Neutrophil (primary cell): ENCODE results near the gene ANKS4B.

Experiments used
- H3K27ac ChIP-seq: fragments of 200-600 bp; sonication (generic); 2 replicates; pipeline ENCODE4 v1.5.1; 2016; ENCODE audit warnings: mild to moderate bottlenecking, moderate library complexity
- H3K27me3 ChIP-seq: fragments of 200-600 bp; sonication (generic); 2 replicates; pipeline ENCODE4 v1.6.0; 2016; ENCODE audit warnings: mild to moderate bottlenecking
- H3K36me3 ChIP-seq: fragments of 200-600 bp; sonication (generic); 2 replicates; pipeline ENCODE4 v1.5.1; 2017
- H3K4me1 ChIP-seq, 2 experiments: fragments of 200-600 bp in 1 of 2; sonication (generic) in 1 of 2; 1 replicate in 1 of 2; 2 replicates in 1 of 2; pipeline versions ENCODE4 v1.5.1 to v1.6.1; 2013 to 2016; ENCODE audit warnings: low read depth in 1 of 2, low read length in 1 of 2, mild to moderate bottlenecking in 1 of 2, moderate library complexity in 1 of 2; ENCODE audit not compliant: control insufficient read depth in 1 of 2, insufficient read depth in 1 of 2
- H3K4me3 ChIP-seq, 2 experiments: fragments of 200-600 bp in 1 of 2; sonication (generic) in 1 of 2; 1 replicate in 1 of 2; 2 replicates in 1 of 2; pipeline ENCODE4 v1.5.1; 2013 to 2016; ENCODE audit warnings: low read depth in 1 of 2, low read length in 1 of 2, mild to moderate bottlenecking in 1 of 2, moderate library complexity in 1 of 2
- H3K9me3 ChIP-seq: fragments of 200-600 bp; sonication (generic); 2 replicates; pipeline ENCODE4 v1.5.1; 2016
- CTCF ChIP-seq: fragments of 200-600 bp; sonication (generic); IDR thresholded peaks from 2 replicates; pipeline ENCODE4 v1.5.1; 2016; ENCODE audit warnings: antibody characterized with exemption

Gene ANKS4B

GRCh38 chr16:21206550-21206949 lies 26.9 kb upstream of the ANKS4B start:
- Histone ChIP-seq H3K27ac (no peak overlapping the region), H3K4me1 (no peaks in the 10 kb centered on the region), H3K9me3 (no peaks in the 10 kb centered on the region), H3K4me3 (no peak overlapping the region), H3K27me3 (peaks cover 64% of the 10 kb centered on the region), H3K36me3 (no peaks in the 10 kb centered on the region)
- TF ChIP-seq CTCF = no peak

GRCh38 chr16:21208446-21209230 lies 24.9 kb upstream of the ANKS4B start:
- Histone ChIP-seq H3K4me3 (no peak overlapping the region), H3K27ac (no peak overlapping the region), H3K36me3 (no peaks in the 10 kb centered on the region), H3K27me3 (peaks cover 58% of the 10 kb centered on the region), H3K9me3 (no peaks in the 10 kb centered on the region), H3K4me1 (no peaks in the 10 kb centered on the region)
- no peak for TF ChIP-seq CTCF

- H3K4me1 ChIP-seq = no peaks in the 10 kb centered on the region
- no peak for TF ChIP-seq CTCF
Measured at GRCh38 chr16:21211486-21211885, 22.0 kb upstream of the ANKS4B start, which contains the start of gene ZP2. TSS of gene ZP2 (minus strand) at chr16:21211574. CDS start at chr16:21211547, 27 bp downstream.

GRCh38 chr16:21214086-21214485 lies 19.4 kb upstream of the ANKS4B start:
- TF ChIP-seq CTCF = no peak
- H3K27ac ChIP-seq = no peak overlapping the region
- H3K27me3 ChIP-seq = peaks cover 57% of the 10 kb centered on the region
- no peaks in the 10 kb centered on the region for H3K36me3 ChIP-seq
- no peak overlapping the region for H3K4me3 ChIP-seq
- H3K9me3 ChIP-seq = no peaks in the 10 kb centered on the region
- H3K4me1 ChIP-seq = no peaks in the 10 kb centered on the region

More at GRCh38 chr16:21211486-21211885, 22.0 kb upstream of the ANKS4B start, which contains the start of gene ZP2:
- Histone ChIP-seq H3K27me3 (peaks cover 58% of the 10 kb centered on the region), H3K36me3 (no peaks in the 10 kb centered on the region), H3K4me3 (no peak within 1 kb of the TSS), H3K9me3 (no peaks in the 10 kb centered on the region), H3K27ac (no peak within 1 kb of the TSS)

- TF ChIP-seq CTCF = no peak
- Histone ChIP-seq H3K36me3 (no peaks in the 10 kb centered on the region), H3K4me1 (no peaks in the 10 kb centered on the region), H3K9me3 (no peaks in the 10 kb centered on the region), H3K4me3 (no peak overlapping the region), H3K27me3 (peaks cover 46% of the 10 kb centered on the region), H3K27ac (no peak overlapping the region)
Measured at GRCh38 chr16:21217121-21217520, 16.4 kb upstream of the ANKS4B start.
